ENCODE data around the gene LHX4. TPM values are rescaled to one million over a fixed set of nuclear protein-coding genes. Genes with fewer than 3 reads are reported as not detected.

Gene LHX4
- total and polyA plus RNA-seq, 8 donors = 0.03 to 0.19 (median 0.12) TPM; not detected in 3

- no peak overlapping the region for H3K4me3 ChIP-seq
- ATAC-seq (no peak), FAIRE-seq (no peak), DNase-seq (peak in 1 of 6 donors; percentile 34)
- intact Hi-C loops (cut with DNase I) = loop anchor here in 1 of 3 donors (5.0 to 10.0 kb wide), 2 partner anchors 160 to 227 kb away; no protein-coding TSS in a partner anchor
- no peak overlapping the region for H3K27ac ChIP-seq
- no peaks in the 10 kb centered on the region for H3K27me3 ChIP-seq
- H3K4me1 ChIP-seq = peaks cover 0 to 8% (median 6%) of the 10 kb centered on the region in 3 donors
- H3K9me3 ChIP-seq = no peaks in the 10 kb centered on the region
- no peak for TF ChIP-seq CTCF (IDR thresholded peaks at IDR 0.05)
- 94 to 99% methylated on average over 11 of the region's 11 CpGs for WGBS, 2 donors
- no peaks in the 10 kb centered on the region for H3K36me3 ChIP-seq
Measured at GRCh38 chr1:180254854-180255253, 24.8 kb downstream of the LHX4 start.

- H3K4me3 ChIP-seq = no peak overlapping the region
- WGBS, 2 donors = 84 to 91% methylated on average over 18 of the region's 18 CpGs
- TF ChIP-seq CTCF (IDR thresholded peaks at IDR 0.05) = no peak
- FAIRE-seq = no peak
- no peaks in the 10 kb centered on the region for H3K9me3 ChIP-seq
- H3K27ac ChIP-seq = no peak overlapping the region
- no peaks in the 10 kb centered on the region for H3K36me3 ChIP-seq
- ATAC-seq = no peak
- no peaks in the 10 kb centered on the region for H3K27me3 ChIP-seq
- intact Hi-C loops (cut with DNase I) = loop anchor here in 1 of 3 donors (10.0 kb wide), 1 partner anchor 159 kb away; no protein-coding TSS in a partner anchor
- peak in 1 of 6 donors; percentile 31 for DNase-seq
- H3K4me1 ChIP-seq = peaks cover 0 to 8% (median 6%) of the 10 kb centered on the region in 3 donors
Measured at GRCh38 chr1:180255536-180256340, 25.7 kb downstream of the LHX4 start.

GRCh38 chr1:180256341-180257027 is 26.4 kb downstream of the LHX4 start:
- DNase-seq (peak in 3 of 6 donors; percentile 23 to 54 (median 24)), FAIRE-seq (no peak), ATAC-seq (peak; percentile 22 to 69 (median 52))
- whole genome bisulfite sequencing, 2 donors = 55 to 58% methylated on average over 15 of the region's 15 CpGs
- peaks cover 0 to 8% (median 6%) of the 10 kb centered on the region in 3 donors for H3K4me1 ChIP-seq
- H3K9me3 ChIP-seq = no peaks in the 10 kb centered on the region
- intact Hi-C loops (cut with DNase I) = loop anchor here in 1 of 3 donors (10.0 kb wide), 1 partner anchor 158 kb away; no protein-coding TSS in a partner anchor
- TF ChIP-seq CTCF (IDR thresholded peaks at IDR 0.05) = no peak
- H3K4me3 ChIP-seq = no peak overlapping the region
- H3K27ac ChIP-seq = no peak overlapping the region
- H3K36me3 ChIP-seq = no peaks in the 10 kb centered on the region
- H3K27me3 ChIP-seq = no peaks in the 10 kb centered on the region

GRCh38 chr1:180257028-180257386 is 26.9 kb downstream of the LHX4 start:
- FAIRE-seq = no peak
- peaks cover 0 to 8% (median 6%) of the 10 kb centered on the region in 3 donors for H3K4me1 ChIP-seq
- H3K27me3 ChIP-seq = no peaks in the 10 kb centered on the region
- ATAC-seq = no peak
- H3K36me3 ChIP-seq = no peaks in the 10 kb centered on the region
- H3K27ac ChIP-seq = no peak overlapping the region
- no peak overlapping the region for H3K4me3 ChIP-seq
- intact Hi-C loops (cut with DNase I) = loop anchor here in 1 of 3 donors (10.0 kb wide), 1 partner anchor 158 kb away; no protein-coding TSS in a partner anchor
- TF ChIP-seq CTCF (IDR thresholded peaks at IDR 0.05) = no peak
- H3K9me3 ChIP-seq = no peaks in the 10 kb centered on the region
- peak in 1 of 6 donors; percentile 18 for DNase-seq
- 50 to 64% methylated on average over 5 of the region's 5 CpGs for WGBS, 2 donors
